Measurements from ENCODE around the gene ARL8A.

DNA sequence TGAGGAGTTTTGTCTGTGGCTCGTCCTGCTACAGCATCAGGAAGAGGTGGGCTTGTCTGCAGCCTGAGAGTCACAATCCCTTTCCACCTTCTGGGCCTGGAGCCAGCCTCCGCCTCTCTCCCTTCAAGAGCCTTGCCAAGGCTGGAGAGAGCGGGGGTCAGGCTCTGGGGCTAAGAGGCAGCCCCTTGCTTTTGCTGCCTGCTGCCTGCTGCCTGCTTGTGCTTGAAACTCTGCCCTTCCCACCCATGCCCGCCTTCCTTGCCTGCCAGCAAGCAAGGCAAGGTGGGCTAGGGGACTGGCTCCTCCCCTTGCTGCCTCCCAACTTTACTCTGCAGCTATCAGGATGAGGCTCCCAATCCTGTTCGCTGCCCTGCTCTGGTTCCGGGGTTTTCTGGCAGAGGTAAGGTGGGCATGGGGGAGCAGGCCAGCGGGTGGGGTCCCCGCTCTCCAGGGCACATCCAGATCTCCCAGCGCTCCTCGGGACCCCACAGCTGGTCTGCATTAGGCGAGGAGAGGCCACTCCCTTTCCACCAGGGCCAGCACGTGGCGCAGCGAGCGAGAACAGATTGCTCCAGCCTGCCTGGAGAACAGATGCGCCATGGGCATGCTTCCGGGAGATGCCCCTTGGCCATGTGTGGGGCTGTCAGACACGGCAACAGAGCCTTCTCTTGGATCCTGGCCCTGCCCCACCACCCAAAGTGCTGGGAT lies 23.3 kb upstream of the ARL8A start:
- TF ChIP-seq, protein P1, sequence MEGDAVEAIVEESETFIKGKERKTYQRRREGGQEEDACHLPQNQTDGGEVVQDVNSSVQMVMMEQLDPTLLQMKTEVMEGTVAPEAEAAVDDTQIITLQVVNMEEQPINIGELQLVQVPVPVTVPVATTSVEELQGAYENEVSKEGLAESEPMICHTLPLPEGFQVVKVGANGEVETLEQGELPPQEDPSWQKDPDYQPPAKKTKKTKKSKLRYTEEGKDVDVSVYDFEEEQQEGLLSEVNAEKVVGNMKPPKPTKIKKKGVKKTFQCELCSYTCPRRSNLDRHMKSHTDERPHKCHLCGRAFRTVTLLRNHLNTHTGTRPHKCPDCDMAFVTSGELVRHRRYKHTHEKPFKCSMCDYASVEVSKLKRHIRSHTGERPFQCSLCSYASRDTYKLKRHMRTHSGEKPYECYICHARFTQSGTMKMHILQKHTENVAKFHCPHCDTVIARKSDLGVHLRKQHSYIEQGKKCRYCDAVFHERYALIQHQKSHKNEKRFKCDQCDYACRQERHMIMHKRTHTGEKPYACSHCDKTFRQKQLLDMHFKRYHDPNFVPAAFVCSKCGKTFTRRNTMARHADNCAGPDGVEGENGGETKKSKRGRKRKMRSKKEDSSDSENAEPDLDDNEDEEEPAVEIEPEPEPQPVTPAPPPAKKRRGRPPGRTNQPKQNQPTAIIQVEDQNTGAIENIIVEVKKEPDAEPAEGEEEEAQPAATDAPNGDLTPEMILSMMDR (conservative IDR thresholded peaks at IDR 0.05) = no peak
- TF ChIP-seq ZFX (IDR thresholded peaks at IDR 0.05) = no peak
